Kidney (tissue), 14 donors: ENCODE results near the gene PPP1R14B. TPM values are rescaled to one million over a fixed set of nuclear protein-coding genes. Genes with fewer than 3 reads are reported as not detected.
A peak's percentile ranks its signal among the peaks of the same experiment; 100 is the strongest.

ENCODE experiments used
- DNase-seq, 5 donors: peaks; one replicate each; pipeline ENCODE4 v3.0.0-alpha.2; 2013 to 2020
- FAIRE-seq: peaks from 2 replicates; lab custom pipeline; 2012; peaks lifted over from hg19 to GRCh38; lab: Jason Lieb, UNC
- H3K27ac ChIP-seq, 2 donors: one replicate each; pipeline ENCODE4 v1.7.0; 2013; ENCODE audit warnings: low read depth in 2 of 2, low read length in 2 of 2, inconsistent platforms in 1 of 2
- H3K27me3 ChIP-seq: one replicate; pipeline ENCODE4 v1.7.1; 2013; ENCODE audit warnings: low read length, inconsistent platforms; ENCODE audit not compliant: control insufficient read depth, insufficient read depth
- H3K36me3 ChIP-seq, 3 donors: one replicate each; pipeline versions ENCODE4 v1.7.0 to v1.7.1; 2013; ENCODE audit warnings: low read length in 3 of 3, control low read depth in 1 of 3, inconsistent platforms in 1 of 3; ENCODE audit not compliant: insufficient read depth in 3 of 3, control insufficient read depth in 2 of 3
- H3K4me1 ChIP-seq, 3 donors: one replicate each; pipeline versions ENCODE4 v1.7.0 to v1.7.1; 2013; ENCODE audit warnings: low read length in 3 of 3, inconsistent platforms in 1 of 3, low read depth in 1 of 3; ENCODE audit not compliant: control insufficient read depth in 2 of 3, insufficient read depth in 2 of 3
- H3K4me3 ChIP-seq, 3 donors: one replicate each; pipeline versions ENCODE4 v1.7.0 to v1.8.1; 2013; ENCODE audit warnings: low read length in 3 of 3, control low read depth in 1 of 3, inconsistent platforms in 1 of 3
- H3K9ac ChIP-seq, 3 donors: one replicate each; pipeline versions ENCODE4 v1.7.0 to v1.7.1; 2013; ENCODE audit warnings: low read length in 3 of 3, control low read depth in 1 of 3, inconsistent platforms in 1 of 3
- H3K9me3 ChIP-seq, 3 donors: one replicate each; pipeline versions ENCODE4 v1.7.0 to v1.7.1; 2013; ENCODE audit warnings: low read length in 3 of 3, control low read depth in 1 of 3, inconsistent platforms in 1 of 3; ENCODE audit not compliant: control insufficient read depth in 2 of 3, insufficient read depth in 1 of 3
- intact Hi-C: fragments of 100-400 bp; cut with DNase I; formaldehyde crosslinking; loops from one replicate; pipeline ENCODE4 v1.11.1; 2022
- polyA plus RNA-seq: library from polyadenylated mRNA; stranded (reverse); fragments of 350-450 nt; fragmentation: Illumina TruSeq; extraction: RNeasy Lipid Tissue Mini Kit (QIAGEN cat#74804); gene quantifications from one replicate; pipeline ENCODE4 v1.2.3, GENCODE V29; 2014; ENCODE audit warnings: low read depth, low replicate concordance; ENCODE audit not compliant: insufficient read depth
- total RNA-seq: library from RNA; stranded (reverse); fragmentation: NEBNext Ultra II Directional; extraction: Animal tissue kit (Norgen Biotek cat#: 25700); gene quantifications from one replicate; pipeline ENCODE4 v1.2.1, GENCODE V29; 2021
- TF ChIP-seq, protein P1 (sequence below): IDR thresholded peaks from 3 replicates; pipeline ENCODE4 v1.5.1; 2012; ENCODE audit warnings: mild to moderate bottlenecking, moderate library complexity, borderline replicate concordance; ENCODE audit not compliant: insufficient read depth; ENCODE audit errors: extremely low read depth
- donor health status: control.
- donor health status: control.
- donor health status: control.
- donor health status: control.
- donor health status: control.
- donor health status: DM: yes; HTN: yes; CAD: no.
- donor health status: Normal renal cell carcinoma (clear cell type).

Gene PPP1R14B
- total and polyA plus RNA-seq, 2 donors from 2014 or later, result 86.5 to 145 TPM

DNA sequence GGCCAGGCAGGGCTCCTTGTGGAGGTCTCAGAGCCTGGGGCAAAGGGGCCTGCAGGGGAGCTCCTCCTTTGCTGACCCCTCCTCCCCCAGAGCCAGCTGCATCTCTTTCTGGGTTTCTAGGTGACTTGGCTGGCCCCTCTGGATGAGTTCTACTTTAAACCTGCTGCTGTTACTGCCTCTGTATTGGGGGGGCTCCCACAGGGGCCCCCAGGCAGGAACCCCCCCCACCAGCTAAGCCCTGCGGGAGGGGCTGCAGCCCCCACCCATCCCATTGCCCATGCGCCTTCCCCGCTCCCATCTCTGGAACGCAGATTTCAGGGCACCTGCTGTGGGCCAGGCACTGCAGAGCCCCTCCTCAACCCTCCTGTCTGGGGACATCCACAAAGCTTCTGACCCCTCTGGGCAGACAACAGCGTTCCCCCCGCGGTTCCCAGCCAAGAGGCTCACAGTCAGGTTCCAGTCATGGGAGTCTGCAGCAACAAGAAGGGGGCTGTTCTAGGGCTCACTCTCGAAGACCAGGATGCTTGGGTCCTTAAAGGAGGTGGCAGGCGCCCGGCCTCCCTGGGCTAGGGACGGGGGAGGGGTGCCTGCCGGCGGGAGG lies 3.8 kb upstream of the PPP1R14B start:
- intact Hi-C loops, result no loop called here
- Histone ChIP-seq H3K9ac (no peak overlapping the region), H3K9me3 (no peaks in the 10 kb centered on the region), H3K27me3 (no peaks in the 10 kb centered on the region), H3K4me1 (peaks cover 0 to 32% (median 5%) of the 10 kb centered on the region in 3 donors), H3K27ac (no peak overlapping the region), H3K4me3 (peak overlapping the region in 1 of 3 donors; percentile 52), H3K36me3 (no peaks in the 10 kb centered on the region)
- FAIRE-seq, result no peak
- TF ChIP-seq, protein P1, sequence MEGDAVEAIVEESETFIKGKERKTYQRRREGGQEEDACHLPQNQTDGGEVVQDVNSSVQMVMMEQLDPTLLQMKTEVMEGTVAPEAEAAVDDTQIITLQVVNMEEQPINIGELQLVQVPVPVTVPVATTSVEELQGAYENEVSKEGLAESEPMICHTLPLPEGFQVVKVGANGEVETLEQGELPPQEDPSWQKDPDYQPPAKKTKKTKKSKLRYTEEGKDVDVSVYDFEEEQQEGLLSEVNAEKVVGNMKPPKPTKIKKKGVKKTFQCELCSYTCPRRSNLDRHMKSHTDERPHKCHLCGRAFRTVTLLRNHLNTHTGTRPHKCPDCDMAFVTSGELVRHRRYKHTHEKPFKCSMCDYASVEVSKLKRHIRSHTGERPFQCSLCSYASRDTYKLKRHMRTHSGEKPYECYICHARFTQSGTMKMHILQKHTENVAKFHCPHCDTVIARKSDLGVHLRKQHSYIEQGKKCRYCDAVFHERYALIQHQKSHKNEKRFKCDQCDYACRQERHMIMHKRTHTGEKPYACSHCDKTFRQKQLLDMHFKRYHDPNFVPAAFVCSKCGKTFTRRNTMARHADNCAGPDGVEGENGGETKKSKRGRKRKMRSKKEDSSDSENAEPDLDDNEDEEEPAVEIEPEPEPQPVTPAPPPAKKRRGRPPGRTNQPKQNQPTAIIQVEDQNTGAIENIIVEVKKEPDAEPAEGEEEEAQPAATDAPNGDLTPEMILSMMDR, result no peak
- peak in 1 of 5 donors; percentile 77 for DNase-seq

DNA sequence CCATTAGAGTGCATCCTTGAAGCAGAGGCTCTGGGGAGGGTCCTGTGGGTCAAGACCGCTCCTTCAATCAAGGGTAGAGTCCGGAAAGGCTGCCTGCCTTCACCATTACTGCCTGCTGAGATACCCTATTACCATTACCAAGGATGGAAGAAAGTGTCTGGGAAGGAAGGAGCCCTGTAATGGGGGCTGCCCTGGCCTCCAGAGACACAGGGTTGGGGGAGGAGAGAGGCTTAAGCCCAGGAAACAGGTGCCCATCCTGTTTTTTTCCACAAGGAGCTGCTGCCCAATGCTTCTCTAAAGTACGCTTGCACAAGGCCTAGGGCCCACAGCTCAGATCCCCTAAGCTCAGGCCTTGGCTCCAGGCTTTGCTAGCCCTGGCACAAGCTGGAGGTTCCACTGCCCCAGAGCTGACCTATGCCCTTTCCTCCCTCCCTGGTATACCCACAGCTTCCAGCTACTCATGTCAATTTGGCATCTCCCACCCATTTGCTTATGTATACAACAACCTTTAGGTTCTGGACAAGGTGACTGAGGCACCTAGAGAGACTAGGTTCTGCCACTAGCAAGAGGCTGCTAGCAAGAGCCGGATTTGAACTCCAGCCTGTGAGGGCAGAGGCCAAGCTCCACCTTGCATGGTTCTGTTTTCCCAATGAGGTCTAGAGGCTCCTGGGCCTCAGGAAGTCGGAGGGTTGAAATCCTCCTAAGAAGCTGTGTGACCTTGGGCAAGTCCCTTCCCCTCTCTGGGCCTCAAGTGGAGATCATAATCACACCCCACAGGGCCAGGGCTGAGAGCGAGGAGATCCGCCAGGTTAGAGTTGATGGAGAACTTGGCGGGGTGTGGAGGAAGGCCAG lies 3.0 kb upstream of the PPP1R14B start:
- Histone ChIP-seq H3K4me3 (no peak overlapping the region), H3K36me3 (no peaks in the 10 kb centered on the region), H3K27me3 (no peaks in the 10 kb centered on the region), H3K9me3 (no peaks in the 10 kb centered on the region), H3K9ac (no peak overlapping the region), H3K4me1 (peaks cover 0 to 39% (median 5%) of the 10 kb centered on the region in 3 donors), H3K27ac (no peak overlapping the region)
- TF ChIP-seq, protein P1, result no peak
- intact Hi-C loops, result no loop called here
- no peak for DNase-seq
- no peak for FAIRE-seq

DNA sequence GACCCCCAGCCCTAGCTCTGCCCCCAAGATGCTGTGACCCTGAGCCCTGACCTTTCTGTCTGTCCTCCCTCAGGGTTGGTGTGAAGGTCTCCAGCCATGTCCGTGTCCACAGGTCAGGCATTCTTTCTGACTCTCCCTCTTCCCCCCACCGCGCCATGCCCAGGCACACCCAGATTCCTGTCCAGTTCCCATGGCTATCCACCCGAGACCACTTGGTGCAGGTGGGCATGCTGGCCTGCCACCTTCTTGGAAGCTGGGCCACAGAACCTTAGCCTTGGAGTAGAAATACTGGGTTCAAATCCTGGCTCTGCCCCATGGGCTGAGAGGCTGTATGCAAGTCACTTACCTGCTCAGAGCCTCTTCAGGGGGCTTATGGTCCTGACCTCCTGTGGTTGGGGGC lies 2.3 kb upstream of the PPP1R14B start:
- TF ChIP-seq, protein P1, result no peak
- no peak overlapping the region for H3K27ac ChIP-seq
- H3K4me1 ChIP-seq, result peaks cover 0 to 37% (median 5%) of the 10 kb centered on the region in 3 donors
- no peak overlapping the region for H3K4me3 ChIP-seq
- no peak for FAIRE-seq
- H3K36me3 ChIP-seq, result peaks cover 0 to 1% (median 0%) of the 10 kb centered on the region in 3 donors
- DNase-seq, result no peak
- intact Hi-C loops, result no loop called here
- H3K9ac ChIP-seq, result no peak overlapping the region
- no peaks in the 10 kb centered on the region for H3K27me3 ChIP-seq
- no peaks in the 10 kb centered on the region for H3K9me3 ChIP-seq
